DLD1 (cell line): ENCODE data around the gene TMEM82.
"Not testable (repeated sequence)": the region's sequence is repeated elsewhere in the genome, so short reads cannot be mapped to it uniquely, and the experiment has no call there.

Experiments used
- in situ Hi-C: cut with HindIII; loops from 2 replicates; pipeline ENCODE4 v1.10.0; 2017; ENCODE audit warnings: low sequenced_read_pairs

Gene TMEM82

GRCh38 chr1:15742339-15742801, at the start of gene TMEM82:
Gene TMEM82 (plus strand): TSS chr1:15742499. CDS start chr1:15742560, 61 bp downstream.
- in situ Hi-C loops, result no loop called here

GRCh38 chr1:15693371-15693770, 48.9 kb upstream of the TMEM82 start:
- in situ Hi-C loops, result no loop called here

- in situ Hi-C loops, result no loop called here
Observed at GRCh38 chr1:15696956-15697521, 45.3 kb upstream of the TMEM82 start.

GRCh38 chr1:15698201-15698600, 44.1 kb upstream of the TMEM82 start:
- in situ Hi-C loops, result no loop called here

GRCh38 chr1:15699321-15699720, 43.0 kb upstream of the TMEM82 start:
- in situ Hi-C loops, result not testable (repeated sequence)

- in situ Hi-C loops, result no loop called here
Observed at GRCh38 chr1:15700508-15700907, 41.8 kb upstream of the TMEM82 start.

- in situ Hi-C loops, result no loop called here
Observed at GRCh38 chr1:15701784-15702183, 40.5 kb upstream of the TMEM82 start.

- in situ Hi-C loops, result no loop called here
Observed at GRCh38 chr1:15702722-15703550, 39.4 kb upstream of the TMEM82 start.

GRCh38 chr1:15703562-15703961, 38.7 kb upstream of the TMEM82 start:
- in situ Hi-C loops, result no loop called here

GRCh38 chr1:15704526-15705183, 37.6 kb upstream of the TMEM82 start:
- in situ Hi-C loops, result no loop called here

GRCh38 chr1:15705184-15705566, 37.1 kb upstream of the TMEM82 start:
- in situ Hi-C loops, result no loop called here

GRCh38 chr1:15706751-15707150, 35.5 kb upstream of the TMEM82 start:
- in situ Hi-C loops, result no loop called here

- in situ Hi-C loops, result no loop called here
Observed at GRCh38 chr1:15707239-15707925, 34.9 kb upstream of the TMEM82 start.

GRCh38 chr1:15708486-15709137, 33.7 kb upstream of the TMEM82 start:
- in situ Hi-C loops, result no loop called here

- in situ Hi-C loops, result no loop called here
Observed at GRCh38 chr1:15709226-15709625, 33.1 kb upstream of the TMEM82 start.

GRCh38 chr1:15712168-15712567, 30.1 kb upstream of the TMEM82 start:
- in situ Hi-C loops, result no loop called here

GRCh38 chr1:15714406-15715136, 27.7 kb upstream of the TMEM82 start:
- in situ Hi-C loops, result no loop called here

GRCh38 chr1:15717418-15718125, 24.7 kb upstream of the TMEM82 start:
- in situ Hi-C loops, result no loop called here

GRCh38 chr1:15718199-15718601, 24.1 kb upstream of the TMEM82 start:
- in situ Hi-C loops, result no loop called here
